ENCODE data around the gene UGT1A9.

GRCh38 chr2:233668605-233669260 is 3.0 kb upstream of the UGT1A9 start:
- TF ChIP-seq POLR2AphosphoS5 (IDR thresholded peaks at IDR 0.05; ENCODE audit: low read depth, low read length), result no peak
- TF ChIP-seq TAF1 (IDR thresholded peaks at IDR 0.05; ENCODE audit: borderline replicate concordance, low read depth, low read length), result no peak
